NCI-H2227 (cell line): ENCODE results near the gene KIF11.
A peak's percentile ranks its signal among the peaks of the same experiment; 100 is the strongest.

Experiments used
- DNase-seq: peaks from one replicate; lab custom pipeline; 2025; ENCODE audit not compliant: unreplicated experiment; lab: John Stamatoyannopoulos, UW

KIF11 gene

GRCh38 chr10:92667078-92667477 is 74.1 kb downstream of the KIF11 start:
- no peak for DNase-seq

DNA sequence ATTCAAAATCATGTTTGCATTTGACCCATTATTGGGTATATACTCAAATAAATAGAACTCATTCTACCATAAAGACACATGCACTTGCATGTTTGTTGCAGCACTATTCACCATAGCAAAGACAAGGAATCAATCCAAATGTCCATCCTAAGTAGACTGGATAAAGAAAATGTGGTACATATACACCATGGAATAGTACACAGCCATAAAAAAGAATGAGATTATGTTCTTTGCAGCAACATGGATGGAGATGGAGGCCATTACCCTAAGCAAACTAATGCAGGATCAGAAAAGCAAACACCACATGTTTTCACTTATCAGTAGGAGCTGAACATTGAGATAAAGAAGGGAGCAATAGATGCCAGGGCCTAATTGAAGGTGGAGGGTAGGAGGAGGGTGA is 84.8 kb downstream of the KIF11 start:
- no peak for DNase-seq

- no peak for DNase-seq
Measured at GRCh38 chr10:92678206-92678605, 85.3 kb downstream of the KIF11 start.

- DNase-seq = no peak
Measured at GRCh38 chr10:92681306-92681834, 88.4 kb downstream of the KIF11 start.

DNA sequence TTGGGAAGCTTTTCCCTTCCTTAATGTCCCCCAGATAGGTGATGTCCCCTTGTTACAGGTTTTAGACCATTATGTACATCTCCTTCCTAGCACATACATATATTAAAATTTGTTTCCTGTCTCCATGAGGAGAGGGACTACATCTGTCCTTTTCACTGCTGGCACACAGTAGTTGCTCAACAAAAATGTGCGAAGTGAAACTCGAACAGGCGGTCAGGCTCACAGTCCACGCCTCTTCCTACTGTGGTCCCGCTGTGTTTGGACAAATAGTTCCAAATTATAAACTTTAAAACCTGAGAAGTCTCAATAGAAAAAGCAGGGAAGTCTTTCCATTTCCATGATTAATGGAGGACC is 95.6 kb downstream of the KIF11 start:
- DNase-seq = no peak

- peak; percentile 48 for DNase-seq
Measured at GRCh38 chr10:92688927-92689662, 96.2 kb downstream of the KIF11 start.

DNA sequence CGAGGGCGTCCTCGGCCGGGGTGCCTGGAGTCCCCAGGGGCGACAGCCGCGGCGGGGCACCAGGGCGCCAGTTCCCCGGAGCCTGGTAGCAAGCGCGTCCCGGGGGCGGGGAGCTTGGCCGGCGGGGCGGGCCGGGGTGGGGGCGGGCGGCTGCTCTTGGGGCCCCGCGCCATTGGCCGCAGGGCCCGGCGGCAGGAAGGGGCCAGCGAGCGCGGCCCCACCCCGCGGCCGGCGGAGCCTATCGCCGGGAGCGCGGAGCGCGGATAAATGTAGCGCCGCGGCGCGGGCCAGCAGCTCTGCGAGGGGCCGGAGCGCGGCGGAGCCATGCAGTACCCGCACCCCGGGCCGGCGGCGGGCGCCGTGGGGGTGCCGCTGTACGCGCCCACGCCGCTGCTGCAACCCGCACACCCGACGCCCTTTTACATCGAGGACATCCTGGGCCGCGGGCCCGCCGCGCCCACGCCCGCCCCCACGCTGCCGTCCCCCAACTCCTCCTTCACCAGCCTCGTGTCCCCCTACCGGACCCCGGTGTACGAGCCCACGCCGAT is 96.8 kb downstream of the KIF11 start, which contains the start of gene HHEX:
Gene HHEX (plus strand): TSS at position 293 of the 548 bp plus-strand sequence. CDS start 32 bp downstream, at position 325.
- DNase-seq = peak; percentile 72

DNA sequence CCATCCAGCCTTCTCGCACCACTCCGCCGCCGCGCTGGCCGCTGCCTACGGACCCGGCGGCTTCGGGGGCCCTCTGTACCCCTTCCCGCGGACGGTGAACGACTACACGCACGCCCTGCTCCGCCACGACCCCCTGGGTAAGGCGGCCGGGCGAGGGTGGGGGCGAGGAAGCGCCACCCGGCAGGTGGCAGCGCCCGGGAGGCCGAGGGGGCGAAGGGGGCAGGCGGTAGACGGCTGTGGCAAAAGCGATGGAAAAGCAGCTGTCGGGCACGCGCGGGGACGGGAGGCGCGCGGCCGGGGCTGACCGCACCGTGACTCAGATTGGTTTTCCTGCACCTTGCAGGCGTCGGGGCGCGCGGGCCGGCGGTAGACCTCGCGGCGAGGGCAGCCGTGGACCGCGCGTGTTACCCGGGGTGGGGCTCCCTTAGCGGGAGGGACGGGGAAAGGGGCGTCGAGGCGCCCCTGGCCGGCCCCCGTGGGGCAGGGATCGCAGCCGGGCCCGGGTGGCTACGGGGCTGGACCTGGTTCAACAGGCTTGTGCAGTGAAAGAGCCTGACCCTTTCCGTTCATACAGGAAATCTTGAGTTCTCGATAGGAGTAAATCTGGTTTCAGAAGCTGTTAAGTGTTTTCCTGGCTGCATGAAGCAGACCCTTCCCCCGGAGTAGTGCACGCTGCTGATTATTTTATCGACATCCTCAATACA is 97.4 kb downstream of the KIF11 start:
- peak; percentile 37 for DNase-seq

DNA sequence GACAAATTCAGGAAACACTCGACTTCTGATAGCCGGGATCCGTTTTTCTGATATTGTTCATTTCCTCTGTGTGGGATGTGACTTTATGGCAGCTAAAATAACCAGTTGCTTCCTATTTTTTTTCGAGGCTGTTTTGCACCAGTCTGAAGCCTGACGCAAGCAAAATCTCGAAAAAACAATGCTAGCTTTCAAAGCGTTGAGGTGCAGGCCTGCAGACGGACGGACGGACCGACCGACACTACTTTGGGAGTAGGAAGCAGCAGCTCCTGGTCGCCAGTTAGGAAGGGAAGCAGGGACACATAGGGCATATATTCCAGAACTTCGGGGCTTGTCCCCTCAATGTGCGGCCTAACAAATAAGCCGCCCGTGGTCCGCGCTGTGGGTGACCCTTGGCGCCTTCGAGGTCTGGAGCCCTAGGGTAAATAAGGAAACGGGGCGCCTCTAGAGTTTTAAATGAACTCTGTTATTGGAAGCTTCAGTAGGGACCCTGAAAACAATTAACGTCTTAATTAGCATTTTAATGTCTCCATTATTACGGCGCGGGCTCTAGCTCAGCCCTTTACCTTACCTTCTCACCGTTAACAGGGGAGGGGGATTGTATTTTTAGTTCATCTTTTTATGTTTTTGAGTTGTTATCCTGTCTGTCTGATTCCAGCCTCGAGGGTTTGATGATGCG is 98.1 kb downstream of the KIF11 start:
- no peak for DNase-seq

DNA sequence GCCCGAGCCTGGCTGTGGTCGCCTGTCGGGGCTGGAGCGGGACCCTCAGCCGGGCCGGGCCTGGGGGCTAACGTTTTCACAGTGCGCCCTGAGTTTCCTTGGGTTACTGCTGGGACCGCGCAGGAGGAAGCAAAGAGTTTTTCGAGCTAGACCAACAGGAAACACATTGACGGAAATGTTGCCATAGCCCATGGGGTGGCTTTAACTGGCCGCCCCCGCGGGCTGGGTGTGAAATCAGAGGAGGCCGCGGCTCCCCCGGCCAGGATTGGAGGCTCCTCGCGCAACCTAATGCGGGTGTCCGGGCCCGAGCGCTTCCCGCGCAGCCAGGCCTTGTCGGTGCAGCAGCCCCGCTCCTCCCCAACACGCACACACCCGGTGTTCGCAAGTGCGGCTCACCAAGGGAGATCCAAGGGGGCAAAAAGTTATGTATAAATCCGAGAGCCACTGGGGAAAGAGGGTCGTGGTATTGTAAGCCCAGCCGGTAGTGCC is 98.7 kb downstream of the KIF11 start:
- DNase-seq = no peak

DNA sequence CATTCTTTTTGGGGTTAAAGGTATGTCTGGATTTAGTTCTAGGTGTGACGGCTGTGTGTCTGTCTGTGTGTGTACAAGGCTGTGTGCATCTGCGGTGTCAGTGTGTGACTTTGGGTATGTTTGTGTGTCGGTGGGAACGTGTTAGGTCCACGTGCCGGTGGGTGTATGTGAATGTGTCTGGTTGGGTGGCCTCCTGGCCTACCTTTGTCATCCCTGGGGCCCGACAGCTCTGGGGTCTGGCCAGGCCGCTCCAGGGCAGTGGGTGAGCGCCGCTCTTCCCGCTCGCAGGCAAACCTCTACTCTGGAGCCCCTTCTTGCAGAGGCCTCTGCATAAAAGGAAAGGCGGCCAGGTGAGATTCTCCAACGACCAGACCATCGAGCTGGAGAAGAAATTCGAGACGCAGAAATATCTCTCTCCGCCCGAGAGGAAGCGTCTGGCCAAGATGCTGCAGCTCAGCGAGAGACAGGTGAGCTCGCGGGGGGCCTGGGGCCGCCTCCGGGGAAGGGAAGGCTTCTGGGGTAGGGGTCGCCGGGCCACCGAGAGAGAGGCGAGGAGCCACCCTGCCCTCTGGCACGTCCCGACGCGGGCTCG is 99.2 kb downstream of the KIF11 start:
- no peak for DNase-seq

GRCh38 chr10:92692697-92693533 is 100.0 kb downstream of the KIF11 start:
- DNase-seq = no peak

- DNase-seq = no peak
Measured at GRCh38 chr10:92693534-92693893, 100.6 kb downstream of the KIF11 start.

GRCh38 chr10:92695679-92696605 is 103.0 kb downstream of the KIF11 start:
- peak; percentile 17 for DNase-seq

DNA sequence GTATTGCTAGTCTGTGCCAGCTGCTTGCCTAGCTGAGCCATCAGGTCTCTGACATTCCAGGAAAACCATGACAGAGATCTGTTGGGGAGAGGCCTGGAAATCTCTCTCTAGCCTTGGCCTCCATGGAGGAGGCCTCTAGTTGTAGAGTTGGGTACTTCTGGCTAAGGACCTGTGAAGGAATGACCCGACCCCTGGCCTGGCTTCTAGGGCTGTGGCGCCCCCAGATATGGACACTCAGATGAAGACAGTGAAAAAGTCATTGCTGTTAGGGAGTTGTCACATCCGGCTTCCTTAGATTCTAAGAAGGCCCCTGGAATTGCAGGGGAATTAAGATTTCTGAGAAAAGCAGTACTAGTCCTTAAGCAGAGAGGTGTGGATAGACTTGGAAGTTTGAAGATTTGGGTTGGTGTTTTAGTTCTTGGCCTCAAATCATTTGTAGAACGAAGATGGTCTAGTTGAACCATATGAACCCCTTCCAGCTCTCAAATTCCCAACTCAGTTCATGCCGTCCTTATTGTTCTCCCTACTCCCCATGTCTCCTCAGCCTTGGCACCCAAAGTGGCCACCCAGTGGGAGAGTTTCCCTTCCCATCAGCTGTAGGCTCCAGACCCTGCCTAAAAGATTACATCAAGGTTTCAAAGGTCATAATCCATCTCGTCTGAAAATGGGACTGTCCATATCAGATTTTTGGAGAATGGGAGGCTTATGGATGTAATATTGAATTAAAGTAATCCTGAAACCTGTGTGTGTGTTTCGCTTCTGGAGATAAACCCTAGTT is 103.9 kb downstream of the KIF11 start:
- DNase-seq = no peak

DNA sequence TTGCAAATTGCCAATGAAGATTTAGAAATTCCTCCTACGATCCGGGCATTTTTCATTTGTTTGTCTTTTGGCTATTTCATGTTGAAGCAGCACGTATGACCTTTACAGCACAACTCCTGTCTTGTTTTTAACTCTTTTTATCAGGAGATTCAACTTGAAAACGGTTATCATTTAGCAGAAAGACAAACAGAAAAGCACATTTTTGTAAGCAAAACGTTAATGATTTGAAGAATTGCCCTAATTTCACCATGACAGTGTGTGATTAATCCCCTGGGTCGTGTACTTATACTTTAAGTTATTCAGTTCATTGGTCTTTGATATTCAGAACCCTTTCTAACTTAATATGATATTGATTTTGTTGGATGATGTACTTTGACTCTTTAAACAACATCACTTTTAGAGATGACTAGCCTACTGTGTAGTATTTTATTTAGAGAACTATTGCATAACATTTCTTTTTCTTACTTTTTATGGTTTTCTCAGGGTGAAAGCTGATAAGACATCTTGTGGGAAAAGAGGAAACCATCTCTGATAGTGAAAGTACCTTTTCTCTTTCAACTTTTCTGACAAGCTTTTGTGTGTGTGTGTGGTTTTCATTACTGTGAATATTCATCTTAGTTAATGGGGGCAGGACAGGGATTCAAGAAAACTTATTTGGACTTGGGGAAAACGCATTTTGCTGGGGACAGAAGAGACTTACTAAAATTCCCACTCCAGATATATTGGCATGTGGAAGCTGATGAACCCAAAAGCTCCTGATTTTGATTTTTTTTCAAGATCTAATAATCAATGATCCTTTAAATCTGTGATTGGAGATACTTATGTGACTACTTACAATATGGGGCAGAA is 105.0 kb downstream of the KIF11 start:
- no peak for DNase-seq

DNA sequence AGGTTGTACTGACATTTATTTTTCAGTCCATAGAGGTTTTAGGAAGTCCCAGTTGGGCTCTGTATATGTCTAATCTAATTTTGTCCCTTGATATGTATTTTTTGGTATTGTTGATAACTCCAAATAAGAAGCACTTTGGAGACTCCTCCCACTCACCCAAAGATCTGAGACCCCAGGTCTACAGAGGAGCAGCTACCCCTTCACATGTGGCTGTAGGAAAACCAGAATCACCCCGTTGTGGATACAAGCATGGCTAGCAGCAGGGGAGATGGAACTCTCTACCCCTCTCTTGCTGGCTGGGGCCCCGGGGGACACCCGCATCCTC is 106.2 kb downstream of the KIF11 start:
- no peak for DNase-seq
